B cell (primary cell): ENCODE measurements around the gene AGRP. TPM values are rescaled to one million over a fixed set of nuclear protein-coding genes. Genes with fewer than 3 reads are reported as not detected.

Experiments
- ATAC-seq: fragments of 200-7000 bp; cut with Tn5 transposase; one replicate; pipeline ENCODE4 v1.10.0; 2021; ENCODE audit warnings: low read depth, mild to moderate bottlenecking, moderate number of reproducible peaks, moderate library complexity
- CTCF ChIA-PET: fragments of 350-600 bp; sonication (Branson Sonifier 250); formaldehyde crosslinking; loops from one replicate; lab custom pipeline; 2021; ENCODE audit warnings: antibody characterized with exemption, inconsistent platforms; lab: Charles Lee
- POLR2A ChIA-PET: fragments of 350-600 bp; sonication (Branson Sonifier 250); formaldehyde crosslinking; loops from one replicate; lab custom pipeline; 2021; ENCODE audit warnings: antibody characterized with exemption; lab: Charles Lee
- DNase-seq: peaks from one replicate; pipeline ENCODE4 v3.0.0; 2013
- H2AFZ ChIP-seq: 2 replicates; pipeline ENCODE4 v1.6.1; 2012; ENCODE audit warnings: mild to moderate bottlenecking, low read depth, low read length; ENCODE audit not compliant: insufficient read depth, poor library complexity, severe bottlenecking
- H3K27ac ChIP-seq, 2 donors: 1 replicate in 1 of 2; 2 replicates in 1 of 2; pipeline ENCODE4 v1.5.1; 2012 to 2013; ENCODE audit warnings: low read length in 2 of 2, mild to moderate bottlenecking in 2 of 2, moderate library complexity in 1 of 2
- H3K27me3 ChIP-seq, 4 experiments: fragments of 200-600 bp in 1 of 4; sonication (generic) in 1 of 4; replicated peaks in 1 of 4; 1 replicate in 2 of 4; 2 replicates in 2 of 4; pipeline versions ENCODE4 v1.6.1 to v1.7.0; 2013 to 2016; ENCODE audit warnings: low read length in 3 of 4, mild to moderate bottlenecking in 2 of 4, mixed read lengths in 1 of 4, moderate library complexity in 1 of 4; ENCODE audit not compliant: insufficient read depth in 4 of 4, control insufficient read depth in 3 of 4; ENCODE audit errors: control extremely low read depth in 1 of 4
- H3K36me3 ChIP-seq, 2 experiments: replicated peaks in 1 of 2; 1 replicate in 1 of 2; 2 replicates in 1 of 2; pipeline versions ENCODE4 v1.6.1 to v1.7.1; 2013; ENCODE audit warnings: low read length in 1 of 2; ENCODE audit not compliant: insufficient read depth in 2 of 2, control insufficient read depth in 1 of 2; ENCODE audit errors: control extremely low read depth in 1 of 2, extremely low read depth in 1 of 2
- H3K4me1 ChIP-seq, 2 donors: fragments of 200-600 bp in 1 of 2; sonication (generic) in 1 of 2; 1 replicate in 1 of 2; 2 replicates in 1 of 2; pipeline versions ENCODE4 v1.5.1 to v1.6.1; 2013 to 2017; ENCODE audit warnings: low read length in 2 of 2; ENCODE audit not compliant: control insufficient read depth in 2 of 2, insufficient read depth in 2 of 2
- H3K4me2 ChIP-seq: replicated peaks from 2 replicates; pipeline ENCODE3; 2012; ENCODE audit warnings: mild to moderate bottlenecking, low read depth, low read length; ENCODE audit not compliant: poor library complexity, severe bottlenecking
- H3K4me3 ChIP-seq, 5 experiments: fragments of 200-600 bp in 1 of 5; sonication (generic) in 1 of 5; 1 replicate in 3 of 5; 2 replicates in 2 of 5; pipeline versions ENCODE4 v1.5.1 to v1.7.0; 2011 to 2016; ENCODE audit warnings: low read length in 4 of 5, mild to moderate bottlenecking in 4 of 5, low read depth in 2 of 5, control low read depth in 1 of 5, moderate library complexity in 1 of 5; ENCODE audit not compliant: insufficient read depth in 1 of 5; ENCODE audit errors: control extremely low read depth in 1 of 5, extremely low read depth in 1 of 5
- H3K79me2 ChIP-seq: fragments of 200-600 bp; sonication (generic); one replicate; pipeline ENCODE4 v1.6.0; 2016; ENCODE audit warnings: low read length; ENCODE audit not compliant: control insufficient read depth, insufficient read depth
- H3K9ac ChIP-seq: fragments of 200-600 bp; sonication (generic); 2 replicates; pipeline ENCODE4 v1.6.1; 2017; ENCODE audit warnings: mild to moderate bottlenecking, low read length, moderate library complexity
- H3K9me3 ChIP-seq, 3 donors: one replicate each; pipeline versions ENCODE4 v1.6.1 to v1.7.1; 2013; ENCODE audit warnings: low read length in 2 of 3; ENCODE audit not compliant: control insufficient read depth in 2 of 3, insufficient read depth in 1 of 3; ENCODE audit errors: control extremely low read depth in 1 of 3
- H4K20me1 ChIP-seq: 2 replicates; pipeline ENCODE4 v1.6.0; 2012; ENCODE audit warnings: mild to moderate bottlenecking, low read length; ENCODE audit not compliant: insufficient read depth, control insufficient read depth, poor library complexity, severe bottlenecking
- H3K27ac Mint-ChIP-seq: one replicate; pipeline ENCODE4 v1.8.0; 2021; ENCODE audit warnings: mixed read lengths
- H3K27me3 Mint-ChIP-seq: one replicate; pipeline ENCODE4 v1.8.0; 2021; ENCODE audit warnings: mixed read lengths
- H3K4me1 Mint-ChIP-seq: one replicate; pipeline ENCODE4 v1.8.0; 2021; ENCODE audit warnings: mixed read lengths
- H3K4me3 Mint-ChIP-seq: one replicate; pipeline ENCODE4 v1.8.0; 2021; ENCODE audit warnings: mixed read lengths
- H3K9me3 Mint-ChIP-seq: one replicate; pipeline ENCODE4 v1.8.0; 2022; ENCODE audit warnings: mixed read lengths; ENCODE audit not compliant: insufficient read depth
- CTCF ChIP-seq: fragments of 200-600 bp; IDR thresholded peaks from one replicate; pipeline ENCODE4 v1.8.0; 2022; ENCODE audit warnings: antibody characterized with exemption, mild to moderate bottlenecking
- EZH2 ChIP-seq: IDR thresholded peaks from 2 replicates; pipeline ENCODE4 v1.6.1; 2012; ENCODE audit warnings: borderline replicate concordance, low read depth, mild to moderate bottlenecking, moderate library complexity, low read length; ENCODE audit not compliant: insufficient read depth, poor library complexity, severe bottlenecking
- WGBS: methylation state at CpG from one replicate; pipeline ENCODE4 v1.1.5; 2013; ENCODE audit warnings: missing lambda C conversion rate; ENCODE audit not compliant: insufficient coverage; 5-methylcytosine and 5-hydroxymethylcytosine counted together
- intact Hi-C: fragments of 100-400 bp; cut with micrococcal nuclease; formaldehyde crosslinking; loops from one replicate; pipeline ENCODE4 v1.10.0; 2022
- polyA plus RNA-seq: library from polyadenylated mRNA; depleted of rRNA; stranded (reverse); fragments of >200 nt; gene quantifications from 2 replicates; pipeline ENCODE4 v1.2.3, GENCODE V29; 2012
- total RNA-seq, 2 donors: library from RNA; stranded (reverse); fragments of 120-200 nt in 1 of 2; gene quantifications; 1 replicate in 1 of 2; 2 replicates in 1 of 2; pipeline versions ENCODE4 v1.2.3 to v1.2.4, GENCODE V29; 2013 to 2022

The AGRP gene
- total and polyA plus RNA-seq, 2 donors (not counting 1 experiment from before 2014, with no cell fraction given), result not detected

- TF ChIP-seq CTCF (peak; percentile 24), EZH2 (no peak)
- H3K27ac Mint-ChIP-seq, result peak overlapping the region; percentile 98
- POLR2A ChIA-PET, result interaction anchor here (0.5 to 2.5 kb wide), 17 partner anchors 7 to 532 kb away, joined by 3 to 19 read pairs (median 5); partner anchors contain the start of genes CARMIL2 and CTCF
Measured at GRCh38 chr16:67481561-67482232, 1.6 kb downstream of the AGRP start.

More at GRCh38 chr16:67481561-67482232, 1.6 kb downstream of the AGRP start:
- 6% methylated on average over 9 of the region's 17 CpGs for WGBS
- Histone ChIP-seq H3K79me2 (peaks cover 92% of the 10 kb centered on the region), H2AFZ (peak overlapping the region; percentile 77), H3K27me3 (no peaks in the 10 kb centered on the region), H3K4me3 (peak overlapping the region; percentile 48 to 100 (median 99)), H3K4me1 (peaks cover 41 to 52% of the 10 kb centered on the region in 2 donors), H3K27ac (peak overlapping the region; percentile 13 to 79), H3K9me3 (peaks cover 0 to 3% (median 0%) of the 10 kb centered on the region in 3 donors), H4K20me1 (peaks cover 37% of the 10 kb centered on the region), H3K36me3 (peaks cover 0 to 25% of the 10 kb centered on the region in 2 experiments), H3K4me2 (peak overlapping the region; percentile 95), H3K9ac (peak overlapping the region; percentile 100)
- intact Hi-C loops, result loop anchor here (1.0 to 10.0 kb wide), 11 partner anchors 8 to 603 kb away; partner anchors contain the start of genes ACD, CTCF, FHOD1 and NUTF2
- peaks cover 62% of the 10 kb centered on the region for H3K4me1 Mint-ChIP-seq
- no peaks in the 10 kb centered on the region for H3K9me3 Mint-ChIP-seq
- ATAC-seq (no peak), DNase-seq (peak; percentile 36)
- CTCF ChIA-PET, result interaction anchor here (0.8 to 23.6 kb wide), 24 partner anchors 13 to 454 kb away, joined by 3 to 817 read pairs (median 4); partner anchors contain the start of genes ACD, C16orf86, CARMIL2 and CTCF
- H3K27me3 Mint-ChIP-seq, result no peaks in the 10 kb centered on the region
- H3K4me3 Mint-ChIP-seq, result peak overlapping the region; percentile 99
